Measurements from ENCODE around the gene H2AZ2. TPM values are rescaled to one million over a fixed set of nuclear protein-coding genes. Genes with fewer than 3 reads are reported as not detected.

The H2AZ2 gene
- total RNA-seq, 2 experiments from 2014 or later: 274 to 440 TPM

GRCh38 chr7:44798649-44799305 is 49.1 kb downstream of the H2AZ2 start:
- Histone ChIP-seq H3K79me2 (ENCODE audit: insufficient read depth, low read depth, low read length) (peaks cover 52% of the 10 kb centered on the region), H3K36me3 (ENCODE audit: insufficient read depth, low read length) (peaks cover 71% of the 10 kb centered on the region)

GRCh38 chr7:44797329-44798258 is 50.3 kb downstream of the H2AZ2 start:
- intact Hi-C loops (cut with micrococcal nuclease; ENCODE audit: unreplicated experiment): no loop called here
- no peak overlapping the region for H2AFZ ChIP-seq (ENCODE audit: low read length)
- ChIA-PET CTCF (ENCODE audit: unreplicated experiment) (interaction anchor here (0.5 to 1.0 kb wide), 2 partner anchors 11 to 65 kb away, joined by 3 to 4 read pairs; no protein-coding TSS in a partner anchor), POLR2A (interaction anchor here (0.5 to 1.9 kb wide), 17 partner anchors 9 to 1214 kb away, joined by 3 to 8 read pairs (median 3); partner anchors contain the start of gene H2AZ2)
- peak overlapping the region; percentile 99 for H3K4me3 ChIP-seq (ENCODE audit: low read depth, low read length, poor library complexity, severe bottlenecking)
- peak; percentile 88 for DNase-seq (ENCODE audit: low spot score)
- H3K79me2 ChIP-seq (ENCODE audit: insufficient read depth, low read depth, low read length): peaks cover 52% of the 10 kb centered on the region
- H3K4me1 ChIP-seq (ENCODE audit: insufficient read depth, low read length, poor library complexity, severe bottlenecking): peaks cover 24% of the 10 kb centered on the region
- BruUV-seq (replicated peaks): TSS peak; percentile 62
- peak overlapping the region; percentile 100 for H3K4me2 ChIP-seq (ENCODE audit: low read length)
- no peaks in the 10 kb centered on the region for H3K9me3 ChIP-seq (ENCODE audit: low read length)
- no peak for TF ChIP-seq EZH2phosphoT487 (IDR thresholded peaks at IDR 0.05; ENCODE audit: borderline replicate concordance, low read depth, low read length)
- TF ChIP-seq CTCF (conservative IDR thresholded peaks at IDR 0.05; ENCODE audit: low read length): peak; percentile 86
- H3K27ac ChIP-seq (ENCODE audit: low read depth, low read length, poor library complexity, severe bottlenecking): peak overlapping the region; percentile 82
- peaks cover 59% of the 10 kb centered on the region for H3K36me3 ChIP-seq (ENCODE audit: insufficient read depth, low read length)
- no peaks in the 10 kb centered on the region for H3K9me2 ChIP-seq (ENCODE audit: insufficient read depth, low read length)
- peaks cover 30% of the 10 kb centered on the region for H4K20me1 ChIP-seq (ENCODE audit: insufficient read depth, low read length)

More at GRCh38 chr7:44798649-44799305, 49.1 kb downstream of the H2AZ2 start:
- ChIA-PET POLR2A (interaction anchor here (0.5 to 1.9 kb wide), 17 partner anchors 12 to 1215 kb away, joined by 3 to 8 read pairs (median 4); partner anchors contain the start of gene H2AZ2), CTCF (ENCODE audit: unreplicated experiment) (interaction anchor here (0.5 to 1.0 kb wide), 2 partner anchors 12 to 66 kb away, joined by 3 to 4 read pairs; no protein-coding TSS in a partner anchor)
- peaks cover 30% of the 10 kb centered on the region for H4K20me1 ChIP-seq (ENCODE audit: insufficient read depth, low read length)
- H3K27ac ChIP-seq (ENCODE audit: low read depth, low read length, poor library complexity, severe bottlenecking): no peak overlapping the region
- peak overlapping the region; percentile 100 for H3K4me2 ChIP-seq (ENCODE audit: low read length)
- no peak overlapping the region for H2AFZ ChIP-seq (ENCODE audit: low read length)
- H3K4me1 ChIP-seq (ENCODE audit: insufficient read depth, low read length, poor library complexity, severe bottlenecking): peaks cover 24% of the 10 kb centered on the region
- no peaks in the 10 kb centered on the region for H3K9me3 ChIP-seq (ENCODE audit: low read length)
- no TSS peak for BruUV-seq (replicated peaks)
- H3K9me2 ChIP-seq (ENCODE audit: insufficient read depth, low read length): no peaks in the 10 kb centered on the region
- TF ChIP-seq CTCF (conservative IDR thresholded peaks at IDR 0.05; ENCODE audit: low read length) (no peak), EZH2phosphoT487 (IDR thresholded peaks at IDR 0.05; ENCODE audit: borderline replicate concordance, low read depth, low read length) (no peak)
- intact Hi-C loops (cut with micrococcal nuclease; ENCODE audit: unreplicated experiment): loop anchor here (1.0 kb wide), 1 partner anchor 210 kb away; no protein-coding TSS in a partner anchor
- H3K4me3 ChIP-seq (ENCODE audit: low read depth, low read length, poor library complexity, severe bottlenecking): peak overlapping the region; percentile 99
- DNase-seq (ENCODE audit: low spot score): no peak
